Suprapubic skin (tissue), 4 donors: ENCODE results near the gene LGI4.

Source experiments
- CTCF ChIP-seq, 2 donors: fragments of 200-600 bp in 1 of 2; fragments of 450-650 bp in 1 of 2; sonication (generic) in 1 of 2; IDR thresholded peaks; one replicate each; pipeline ENCODE4 v1.5.1; 2016 to 2019; ENCODE audit warnings: antibody characterized with exemption in 2 of 2, mild to moderate bottlenecking in 1 of 2, moderate library complexity in 1 of 2
- EP300 ChIP-seq: sonication (generic); formaldehyde crosslinking; IDR thresholded peaks from one replicate; pipeline ENCODE4 v1.6.1; 2017; ENCODE audit warnings: antibody characterized with exemption
- POLR2A ChIP-seq, 2 donors: fragments of 450-650 bp; IDR thresholded peaks; one replicate each; pipeline ENCODE4 v1.6.1; 2017; ENCODE audit warnings: antibody characterized with exemption in 2 of 2, mild to moderate bottlenecking in 2 of 2, moderate library complexity in 2 of 2
- POLR2AphosphoS5 ChIP-seq, 3 donors: sonication (generic); formaldehyde crosslinking; IDR thresholded peaks; one replicate each; pipeline ENCODE4 v1.6.1; 2017; ENCODE audit warnings: antibody characterized with exemption in 3 of 3

DNA sequence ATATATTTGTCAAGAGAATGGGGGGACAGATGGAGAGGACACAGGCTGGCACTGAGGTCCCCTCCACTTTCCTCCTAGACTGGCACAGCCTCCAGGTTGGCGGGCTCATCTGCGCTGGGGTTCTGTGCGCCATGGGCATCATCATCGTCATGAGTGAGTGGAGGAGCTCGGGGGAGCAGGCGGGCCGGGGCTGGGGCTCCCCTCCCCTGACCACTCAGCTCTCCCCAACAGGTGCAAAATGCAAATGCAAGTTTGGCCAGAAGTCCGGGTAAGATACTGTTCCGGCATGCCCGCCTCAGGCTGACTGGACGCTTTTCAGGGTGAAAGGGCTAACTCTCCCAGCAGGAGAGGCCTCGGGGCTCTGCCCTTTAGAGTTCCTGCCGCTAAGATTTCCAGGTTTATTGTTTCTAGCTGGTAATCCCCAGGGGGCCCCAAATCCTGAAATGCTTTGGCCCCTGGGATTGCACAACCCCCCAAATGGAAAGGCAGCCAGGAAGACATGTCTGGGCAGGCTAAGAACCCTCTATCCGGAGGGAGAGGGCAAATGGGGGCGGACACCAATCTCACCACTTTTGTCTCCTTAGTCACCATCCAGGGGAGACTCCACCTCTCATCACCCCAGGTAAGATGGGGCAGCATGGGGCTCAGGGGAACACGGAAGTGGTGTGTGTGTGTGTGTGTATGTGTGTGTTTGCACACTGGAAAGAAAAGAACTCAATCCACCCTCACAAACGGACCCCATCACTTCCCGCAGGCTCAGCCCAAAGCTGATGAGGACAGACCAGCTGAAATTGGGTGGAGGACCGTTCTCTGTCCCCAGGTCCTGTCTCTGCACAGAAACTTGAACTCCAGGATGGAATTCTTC lies 11.9 kb downstream of the LGI4 start:
- TF ChIP-seq EP300 = no peak
- TF ChIP-seq POLR2AphosphoS5 (IDR thresholded peaks at IDR 0.05) = no peak
- TF ChIP-seq POLR2A (IDR thresholded peaks at IDR 0.05) = no peak
- no peak for TF ChIP-seq CTCF (IDR thresholded peaks at IDR 0.05)
